Ascending aorta (tissue), 2 donors: ENCODE data around the gene SCEL. TPM values are rescaled to one million over a fixed set of nuclear protein-coding genes. Genes with fewer than 3 reads are reported as not detected.

Experiments
- DNase-seq, 2 donors: peaks; one replicate each; pipeline ENCODE4 v3.0.0-alpha.2; 2019; ENCODE audit warnings: low spot score in 2 of 2
- H3K27ac ChIP-seq, 2 donors: fragments of 200-600 bp; sonication (generic); one replicate each; pipeline ENCODE4 v1.5.1; 2016 to 2017; ENCODE audit warnings: mild to moderate bottlenecking in 1 of 2
- H3K27me3 ChIP-seq: fragments of 200-600 bp; sonication (generic); one replicate; pipeline ENCODE4 v1.5.1; 2017
- H3K36me3 ChIP-seq, 2 donors: fragments of 200-600 bp; sonication (generic); one replicate each; pipeline ENCODE4 v1.5.1; 2016
- H3K4me1 ChIP-seq, 2 donors: fragments of 200-600 bp; sonication (generic); one replicate each; pipeline ENCODE4 v1.5.1; 2016 to 2017; ENCODE audit warnings: mild to moderate bottlenecking in 1 of 2
- H3K4me3 ChIP-seq, 2 donors: fragments of 200-600 bp; sonication (generic); one replicate each; pipeline ENCODE4 v1.5.1; 2016 to 2017; ENCODE audit warnings: mild to moderate bottlenecking in 1 of 2
- H3K9me3 ChIP-seq, 2 donors: fragments of 200-600 bp; sonication (generic); one replicate each; pipeline ENCODE4 v1.5.1; 2016
- CTCF ChIP-seq, 3 experiments: fragments of 200-600 bp in 2 of 3; fragments of 450-650 bp in 1 of 3; sonication (generic) in 2 of 3; IDR thresholded peaks; one replicate each; pipeline ENCODE4 v1.5.1; 2016 to 2019; ENCODE audit warnings: antibody characterized with exemption in 3 of 3, mild to moderate bottlenecking in 1 of 3, moderate library complexity in 1 of 3
- intact Hi-C: fragments of 100-400 bp; cut with DNase I; formaldehyde crosslinking; loops from one replicate; pipeline ENCODE4 v1.15.1; 2023
- total RNA-seq: library from RNA; depleted of rRNA; stranded (reverse); fragments of >200 nt; gene quantifications from one replicate; pipeline ENCODE4 v1.1.0, GENCODE V29; 2016

The SCEL gene
- total RNA-seq, 1 donor from 2014 or later, result not detected

GRCh38 chr13:77536358-77536757 is 852 bp downstream of the SCEL start:
- Histone ChIP-seq H3K27me3 (no peaks in the 10 kb centered on the region), H3K36me3 (no peaks in the 10 kb centered on the region), H3K27ac (no peak overlapping the region), H3K9me3 (no peaks in the 10 kb centered on the region), H3K4me1 (no peaks in the 10 kb centered on the region), H3K4me3 (no peak overlapping the region)
- no peak for TF ChIP-seq CTCF (IDR thresholded peaks at IDR 0.05)
- no peak for DNase-seq
- intact Hi-C loops, result no loop called here

GRCh38 chr13:77537289-77537919 is 1.9 kb downstream of the SCEL start:
- no peaks in the 10 kb centered on the region for H3K4me1 ChIP-seq

GRCh38 chr13:77543711-77544110 is 8.2 kb downstream of the SCEL start:
- Histone ChIP-seq H3K4me1 (peaks cover 0 to 2% of the 10 kb centered on the region in 2 donors), H3K9me3 (no peaks in the 10 kb centered on the region), H3K27me3 (no peaks in the 10 kb centered on the region), H3K36me3 (no peaks in the 10 kb centered on the region), H3K27ac (no peak overlapping the region), H3K4me3 (no peak overlapping the region)
- intact Hi-C loops, result no loop called here
- DNase-seq, result no peak
- TF ChIP-seq CTCF (IDR thresholded peaks at IDR 0.05), result no peak

More at GRCh38 chr13:77537289-77537919, 1.9 kb downstream of the SCEL start:
- Histone ChIP-seq H3K9me3 (no peaks in the 10 kb centered on the region), H3K36me3 (no peaks in the 10 kb centered on the region), H3K4me3 (no peak overlapping the region), H3K27ac (no peak overlapping the region), H3K27me3 (no peaks in the 10 kb centered on the region)
- no peak for DNase-seq
- no peak for TF ChIP-seq CTCF (IDR thresholded peaks at IDR 0.05)
- intact Hi-C loops, result no loop called here

GRCh38 chr13:77544355-77544754 is 8.8 kb downstream of the SCEL start:
- intact Hi-C loops, result no loop called here
- TF ChIP-seq CTCF (IDR thresholded peaks at IDR 0.05), result no peak
- Histone ChIP-seq H3K27ac (no peak overlapping the region), H3K36me3 (no peaks in the 10 kb centered on the region), H3K27me3 (no peaks in the 10 kb centered on the region), H3K9me3 (no peaks in the 10 kb centered on the region), H3K4me1 (peaks cover 0 to 2% of the 10 kb centered on the region in 2 donors), H3K4me3 (peak overlapping the region in 1 of 2 donors; percentile 4)
- no peak for DNase-seq

GRCh38 chr13:77544758-77545338 is 9.3 kb downstream of the SCEL start:
- no peaks in the 10 kb centered on the region for H3K36me3 ChIP-seq
- intact Hi-C loops, result no loop called here
- no peak for DNase-seq
- no peaks in the 10 kb centered on the region for H3K27me3 ChIP-seq
- no peak for TF ChIP-seq CTCF (IDR thresholded peaks at IDR 0.05)
- H3K4me3 ChIP-seq, result no peak overlapping the region
- H3K27ac ChIP-seq, result no peak overlapping the region
- peaks cover 0 to 2% of the 10 kb centered on the region in 2 donors for H3K4me1 ChIP-seq
- H3K9me3 ChIP-seq, result no peaks in the 10 kb centered on the region
